Retinal pigment epithelial cell (primary cell): Measurements from ENCODE around the gene ST6GALNAC3.

ENCODE experiments used
- DNase-seq: peaks from one replicate; pipeline ENCODE4 v3.0.0-alpha.2; 2010; ENCODE audit warnings: low read depth
- H3K4me3 ChIP-seq: 2 replicates; pipeline ENCODE4 v1.5.1; 2011; ENCODE audit warnings: mild to moderate bottlenecking, low read length, control low read depth, moderate library complexity
- TF ChIP-seq, protein P1 (sequence below): conservative IDR thresholded peaks from 2 replicates; pipeline ENCODE4 v1.5.1; 2011; ENCODE audit warnings: low read depth, low read length, control low read depth, inconsistent platforms

Gene ST6GALNAC3

DNA sequence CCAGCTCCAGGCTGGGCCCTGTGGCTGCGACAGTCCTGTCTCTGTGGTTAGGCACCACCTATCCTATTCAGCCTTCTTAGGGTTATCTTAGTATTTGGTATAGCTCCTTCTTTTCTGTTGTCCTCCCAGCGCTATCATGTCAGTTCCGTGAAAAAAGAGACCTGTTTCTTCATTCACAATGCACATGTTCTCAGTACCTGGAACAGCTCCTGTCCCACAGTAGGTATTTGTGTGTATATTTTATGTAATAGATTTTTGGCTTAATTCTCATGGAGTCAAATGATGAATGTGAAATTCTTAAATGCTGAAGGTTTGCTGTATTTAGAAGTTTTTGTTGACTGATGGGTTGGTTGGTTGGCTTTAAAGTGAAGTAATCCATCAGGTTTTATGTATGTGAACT, 279.7 kb downstream of the ST6GALNAC3 start:
- no peak for DNase-seq
- TF ChIP-seq, protein P1, sequence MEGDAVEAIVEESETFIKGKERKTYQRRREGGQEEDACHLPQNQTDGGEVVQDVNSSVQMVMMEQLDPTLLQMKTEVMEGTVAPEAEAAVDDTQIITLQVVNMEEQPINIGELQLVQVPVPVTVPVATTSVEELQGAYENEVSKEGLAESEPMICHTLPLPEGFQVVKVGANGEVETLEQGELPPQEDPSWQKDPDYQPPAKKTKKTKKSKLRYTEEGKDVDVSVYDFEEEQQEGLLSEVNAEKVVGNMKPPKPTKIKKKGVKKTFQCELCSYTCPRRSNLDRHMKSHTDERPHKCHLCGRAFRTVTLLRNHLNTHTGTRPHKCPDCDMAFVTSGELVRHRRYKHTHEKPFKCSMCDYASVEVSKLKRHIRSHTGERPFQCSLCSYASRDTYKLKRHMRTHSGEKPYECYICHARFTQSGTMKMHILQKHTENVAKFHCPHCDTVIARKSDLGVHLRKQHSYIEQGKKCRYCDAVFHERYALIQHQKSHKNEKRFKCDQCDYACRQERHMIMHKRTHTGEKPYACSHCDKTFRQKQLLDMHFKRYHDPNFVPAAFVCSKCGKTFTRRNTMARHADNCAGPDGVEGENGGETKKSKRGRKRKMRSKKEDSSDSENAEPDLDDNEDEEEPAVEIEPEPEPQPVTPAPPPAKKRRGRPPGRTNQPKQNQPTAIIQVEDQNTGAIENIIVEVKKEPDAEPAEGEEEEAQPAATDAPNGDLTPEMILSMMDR = no peak
- no peak overlapping the region for H3K4me3 ChIP-seq

DNA sequence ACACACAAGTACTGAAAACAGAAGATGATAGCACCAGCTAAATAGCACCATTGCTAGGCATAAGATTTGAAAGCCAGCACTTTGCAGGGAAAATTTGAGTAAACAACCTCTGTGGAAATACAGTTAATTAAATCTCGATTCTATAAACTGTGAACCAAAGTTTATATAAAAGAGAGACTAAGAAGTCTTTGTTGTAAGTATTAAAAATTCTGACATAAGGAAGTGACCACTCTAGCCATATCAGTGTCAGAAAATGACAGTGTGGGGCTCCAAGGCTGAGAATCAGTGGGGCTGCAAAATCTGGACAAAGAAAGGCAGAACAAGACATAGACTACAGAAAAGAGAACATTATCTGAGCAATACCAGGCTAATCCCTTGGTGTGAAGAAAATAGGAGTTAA, 292.2 kb downstream of the ST6GALNAC3 start:
- TF ChIP-seq, protein P1 = no peak
- no peak overlapping the region for H3K4me3 ChIP-seq
- DNase-seq = no peak

DNA sequence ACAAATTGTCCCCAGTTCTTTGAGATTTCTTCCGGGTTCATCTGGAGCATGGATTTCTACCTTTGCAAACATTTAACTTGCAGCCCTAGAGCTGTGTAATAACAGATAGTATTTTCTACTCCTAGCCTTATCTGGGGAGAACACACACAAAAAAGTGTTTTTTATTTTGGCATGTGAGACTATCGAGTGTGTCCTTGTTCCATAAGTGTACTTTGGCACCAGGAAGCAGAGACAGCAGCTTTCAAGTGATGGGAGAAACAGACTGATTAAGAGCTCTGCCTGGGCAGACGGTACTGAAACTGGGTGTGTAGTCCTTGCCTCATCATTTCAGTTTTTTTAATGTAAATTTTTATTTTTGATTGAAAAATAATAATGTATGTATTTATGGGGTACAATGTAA, 297.4 kb downstream of the ST6GALNAC3 start:
- no peak overlapping the region for H3K4me3 ChIP-seq
- TF ChIP-seq, protein P1 = no peak
- no peak for DNase-seq

DNA sequence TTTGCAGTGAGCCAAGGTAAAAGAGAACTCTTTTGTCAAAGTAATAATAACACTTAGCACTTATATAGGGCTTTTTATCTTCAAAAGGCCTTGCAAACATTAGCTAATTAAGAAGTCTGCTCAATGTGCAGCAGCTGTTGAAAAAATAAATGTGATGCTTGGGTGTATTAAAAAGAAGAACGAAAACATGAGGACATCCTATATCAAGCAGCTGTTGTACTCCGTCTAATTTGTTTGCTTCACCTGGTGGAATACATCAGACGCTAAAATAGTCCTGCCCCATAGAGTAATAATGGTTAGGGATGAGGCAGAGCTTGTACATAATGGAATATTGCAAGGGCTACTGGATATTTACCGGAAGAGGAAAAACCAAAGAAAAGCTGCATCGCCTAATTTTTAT, 299.5 kb downstream of the ST6GALNAC3 start:
- TF ChIP-seq, protein P1 = no peak
- H3K4me3 ChIP-seq = no peak overlapping the region
- DNase-seq = no peak

DNA sequence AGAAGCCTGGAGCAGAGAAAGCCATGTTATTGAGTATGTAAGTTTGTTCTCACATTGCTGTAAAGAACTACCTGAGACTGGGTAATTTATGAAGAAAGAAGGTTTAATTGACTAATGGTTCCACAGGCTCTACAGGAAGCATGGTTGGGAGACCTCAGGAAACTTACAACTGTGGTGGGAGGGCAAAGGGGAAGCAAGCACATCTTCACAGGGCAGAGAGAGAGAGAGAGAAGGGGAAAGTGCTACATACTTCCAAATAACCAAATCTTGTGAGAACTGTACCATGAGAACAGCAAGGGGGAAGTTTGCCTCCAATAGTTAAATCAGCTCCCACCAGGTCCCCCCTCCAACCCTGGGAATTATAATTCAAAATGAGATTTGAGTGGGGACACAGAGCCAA, 302.7 kb downstream of the ST6GALNAC3 start:
- TF ChIP-seq, protein P1 = no peak
- DNase-seq = no peak
- no peak overlapping the region for H3K4me3 ChIP-seq

DNA sequence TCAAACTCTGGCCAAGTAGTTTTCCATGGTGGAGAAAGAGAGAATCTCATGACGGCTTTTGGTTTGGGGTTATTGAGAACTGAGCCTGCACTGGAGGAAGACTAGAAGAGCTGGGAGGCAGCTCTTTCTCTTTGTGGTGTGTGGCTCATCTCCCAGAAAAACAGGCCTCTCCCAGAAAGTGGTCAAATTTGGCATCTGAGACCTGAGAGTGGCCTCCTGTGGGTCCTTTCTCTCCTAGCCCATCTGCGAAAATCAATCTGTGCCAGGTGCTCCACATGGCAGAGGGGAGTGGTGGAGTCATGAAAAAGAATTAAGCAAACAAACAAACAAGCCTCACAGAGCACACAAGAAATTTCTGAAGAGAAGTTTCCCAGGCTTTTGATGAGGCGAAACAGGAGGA, 305.0 kb downstream of the ST6GALNAC3 start:
- TF ChIP-seq, protein P1 = no peak
- no peak for DNase-seq
- no peak overlapping the region for H3K4me3 ChIP-seq

DNA sequence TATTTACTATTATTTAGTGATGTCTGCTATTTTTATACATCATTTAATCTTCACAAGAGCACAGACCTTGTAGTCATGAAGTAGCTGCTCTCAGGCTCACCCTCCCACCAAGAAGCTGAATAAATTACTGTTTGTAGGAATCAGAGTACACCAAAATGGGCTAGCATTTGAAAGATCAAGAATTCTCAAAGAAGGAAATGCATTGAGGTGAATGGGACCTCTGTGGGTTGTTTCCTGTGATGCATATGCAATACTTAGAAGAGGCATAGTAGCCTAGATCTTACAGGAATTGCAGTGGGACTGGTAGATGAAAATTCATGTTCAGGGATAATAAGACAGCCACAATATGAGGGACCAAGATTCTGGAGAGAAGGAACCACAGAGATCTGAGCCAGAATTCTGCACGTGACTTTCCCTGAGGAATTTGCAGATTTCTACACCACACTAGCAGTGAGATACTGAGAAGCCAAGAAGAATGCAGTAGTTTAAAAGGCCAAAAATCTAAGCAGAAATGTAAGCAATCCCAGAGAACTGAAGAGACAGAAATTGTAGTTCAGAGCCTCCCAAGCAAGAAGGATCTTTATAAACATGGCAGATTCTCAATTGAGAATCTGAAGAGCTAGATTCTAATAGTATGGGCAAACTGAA, 307.0 kb downstream of the ST6GALNAC3 start:
- no peak overlapping the region for H3K4me3 ChIP-seq
- TF ChIP-seq, protein P1 = no peak
- DNase-seq = no peak
